Right lobe of liver (tissue), 4 donors: ENCODE data around the gene DOCK2.

Experiments
- POLR2A ChIP-seq: fragments of 450-650 bp; IDR thresholded peaks from one replicate; pipeline ENCODE4 v1.6.1; 2017; ENCODE audit warnings: antibody characterized with exemption, mild to moderate bottlenecking
- TF ChIP-seq, protein P1 (sequence below), 4 donors: fragments of 200-600 bp in 3 of 4; fragments of 450-650 bp in 1 of 4; IDR thresholded peaks; one replicate each; pipeline versions ENCODE4 v1.5.1 to v1.8.0; 2016 to 2022; ENCODE audit warnings: antibody characterized with exemption in 4 of 4, mild to moderate bottlenecking in 2 of 4
- donor health status: DM: no; HTN: no; CAD: no.
- donor health status: DM: no; HTN: no; CAD: no.
- donor health status: DM: no; HTN: yes; CAD: no.

DNA sequence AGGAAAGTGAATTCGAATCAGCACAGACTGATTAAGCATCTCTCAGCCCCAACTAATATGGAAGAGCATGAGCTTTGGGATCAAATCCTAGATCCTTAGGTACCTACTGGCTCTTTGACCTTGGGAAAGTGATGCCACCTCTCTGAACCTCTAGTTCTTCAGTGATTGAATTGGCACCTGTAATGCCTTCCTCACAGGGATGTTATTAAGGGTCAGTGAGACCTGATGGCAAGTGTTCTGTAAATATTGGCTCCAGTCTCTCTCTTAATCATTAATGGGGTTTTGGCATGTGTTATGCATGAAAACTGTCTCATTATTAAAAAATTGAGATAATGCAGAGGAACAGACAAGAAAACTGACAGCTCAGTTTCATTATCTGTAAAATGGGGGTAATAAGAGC, 227.4 kb downstream of the DOCK2 start:
- TF ChIP-seq POLR2A, result no peak
- TF ChIP-seq, protein P1, sequence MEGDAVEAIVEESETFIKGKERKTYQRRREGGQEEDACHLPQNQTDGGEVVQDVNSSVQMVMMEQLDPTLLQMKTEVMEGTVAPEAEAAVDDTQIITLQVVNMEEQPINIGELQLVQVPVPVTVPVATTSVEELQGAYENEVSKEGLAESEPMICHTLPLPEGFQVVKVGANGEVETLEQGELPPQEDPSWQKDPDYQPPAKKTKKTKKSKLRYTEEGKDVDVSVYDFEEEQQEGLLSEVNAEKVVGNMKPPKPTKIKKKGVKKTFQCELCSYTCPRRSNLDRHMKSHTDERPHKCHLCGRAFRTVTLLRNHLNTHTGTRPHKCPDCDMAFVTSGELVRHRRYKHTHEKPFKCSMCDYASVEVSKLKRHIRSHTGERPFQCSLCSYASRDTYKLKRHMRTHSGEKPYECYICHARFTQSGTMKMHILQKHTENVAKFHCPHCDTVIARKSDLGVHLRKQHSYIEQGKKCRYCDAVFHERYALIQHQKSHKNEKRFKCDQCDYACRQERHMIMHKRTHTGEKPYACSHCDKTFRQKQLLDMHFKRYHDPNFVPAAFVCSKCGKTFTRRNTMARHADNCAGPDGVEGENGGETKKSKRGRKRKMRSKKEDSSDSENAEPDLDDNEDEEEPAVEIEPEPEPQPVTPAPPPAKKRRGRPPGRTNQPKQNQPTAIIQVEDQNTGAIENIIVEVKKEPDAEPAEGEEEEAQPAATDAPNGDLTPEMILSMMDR (IDR thresholded peaks at IDR 0.05), result no peak
